GM18526 (cell line): Measurements from ENCODE around the gene PTPRZ1.

Experiments
- POLR2A ChIP-seq: IDR thresholded peaks from 3 replicates; pipeline ENCODE4 v1.6.1; 2011; ENCODE audit not compliant: insufficient read length; ENCODE audit errors: extremely low read depth

Gene PTPRZ1

DNA sequence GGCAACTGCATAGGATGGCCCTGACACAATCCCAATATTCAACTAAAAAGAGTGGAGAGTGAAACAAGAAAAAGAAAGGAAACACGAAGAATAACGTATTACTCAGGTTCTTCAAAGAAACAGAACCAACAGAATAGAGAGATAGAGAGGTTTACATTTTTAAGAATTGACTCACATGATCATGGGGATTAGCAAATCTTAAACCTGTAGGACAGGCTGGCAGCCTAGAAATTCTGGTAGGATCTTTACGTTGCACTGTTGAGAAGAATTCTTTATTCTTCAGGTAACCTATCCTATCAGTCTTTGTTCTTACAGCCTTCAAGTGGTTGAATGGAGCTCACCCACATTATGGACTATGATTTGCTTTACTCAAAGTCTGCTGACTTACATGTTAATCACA is 167.2 kb downstream of the PTPRZ1 start:
- no peak for TF ChIP-seq POLR2A

DNA sequence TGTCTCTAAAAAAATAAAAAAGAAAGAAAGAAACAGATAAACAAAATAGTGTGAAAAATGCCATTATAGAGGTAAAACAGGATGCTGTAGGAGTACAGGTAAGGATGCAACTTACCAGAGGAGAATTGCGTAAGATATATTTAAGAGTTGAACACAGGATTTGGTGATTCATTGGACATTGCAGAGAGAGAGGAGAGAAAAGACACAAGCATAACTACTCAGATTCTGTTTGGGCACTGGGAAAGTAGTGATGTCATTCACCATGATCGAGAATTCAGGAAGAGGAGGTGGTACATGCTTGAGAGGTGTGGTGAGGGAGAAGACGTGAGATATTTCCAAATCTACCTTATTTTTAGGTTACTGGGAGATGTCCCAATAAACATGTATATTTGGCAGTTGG is 173.4 kb downstream of the PTPRZ1 start:
- TF ChIP-seq POLR2A = no peak

DNA sequence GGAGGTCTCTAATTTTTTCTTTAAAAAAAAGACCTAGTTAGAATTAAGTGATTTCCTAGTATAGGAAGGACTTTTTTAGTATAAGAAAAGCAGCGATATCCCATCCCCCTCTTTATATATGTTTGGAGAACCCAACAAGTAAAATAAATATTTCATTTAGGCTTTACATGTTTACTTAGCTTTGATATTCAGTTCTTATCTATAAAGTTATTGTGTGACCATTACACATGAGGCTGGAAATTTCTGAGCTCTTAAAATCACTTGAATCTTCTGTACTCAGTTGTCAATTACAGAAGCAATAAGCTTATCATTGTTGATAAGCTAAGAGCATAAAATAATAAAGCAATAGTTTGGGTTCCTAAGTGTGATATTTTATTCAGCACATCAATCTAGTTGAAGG is 181.4 kb downstream of the PTPRZ1 start:
- TF ChIP-seq POLR2A = no peak

DNA sequence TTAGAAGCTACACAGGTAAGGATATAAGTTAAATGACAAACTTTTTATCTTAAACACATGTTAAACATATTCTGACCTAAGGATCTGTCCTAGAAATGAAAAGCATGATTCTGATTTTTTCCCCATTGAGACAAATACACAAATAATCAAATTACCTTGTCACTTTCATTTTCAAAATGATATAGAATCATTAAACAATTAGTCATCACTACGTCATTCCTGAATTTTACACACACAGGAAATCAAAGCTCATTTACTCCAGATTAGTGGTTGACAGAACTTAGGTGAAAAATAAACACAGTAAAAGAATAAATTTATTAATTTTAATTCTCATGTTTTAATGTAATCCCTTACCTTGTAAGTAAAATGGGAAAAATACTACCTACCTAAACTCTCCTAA is 182.1 kb downstream of the PTPRZ1 start:
- no peak for TF ChIP-seq POLR2A

DNA sequence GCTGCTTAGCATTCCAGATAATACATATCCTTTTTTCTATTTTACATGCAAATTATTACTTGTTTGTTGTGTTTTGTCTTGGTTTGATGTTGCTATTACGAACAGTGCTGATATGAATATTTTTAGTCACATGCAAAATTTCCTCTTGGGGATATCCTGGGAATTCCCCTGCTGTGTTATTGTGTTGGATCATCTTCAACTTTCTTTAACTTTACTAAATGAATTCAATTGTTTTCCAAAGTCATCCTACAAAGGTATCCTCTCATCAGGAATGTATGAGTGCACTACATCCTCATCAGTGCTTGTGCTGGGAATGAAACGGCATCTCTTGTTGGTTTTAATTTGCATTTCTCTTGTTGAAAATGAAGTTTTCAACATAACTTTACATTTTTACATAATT is 184.0 kb downstream of the PTPRZ1 start:
- TF ChIP-seq POLR2A = no peak

GRCh38 chr7:122059542-122059941 is 186.6 kb downstream of the PTPRZ1 start:
- no peak for TF ChIP-seq POLR2A

DNA sequence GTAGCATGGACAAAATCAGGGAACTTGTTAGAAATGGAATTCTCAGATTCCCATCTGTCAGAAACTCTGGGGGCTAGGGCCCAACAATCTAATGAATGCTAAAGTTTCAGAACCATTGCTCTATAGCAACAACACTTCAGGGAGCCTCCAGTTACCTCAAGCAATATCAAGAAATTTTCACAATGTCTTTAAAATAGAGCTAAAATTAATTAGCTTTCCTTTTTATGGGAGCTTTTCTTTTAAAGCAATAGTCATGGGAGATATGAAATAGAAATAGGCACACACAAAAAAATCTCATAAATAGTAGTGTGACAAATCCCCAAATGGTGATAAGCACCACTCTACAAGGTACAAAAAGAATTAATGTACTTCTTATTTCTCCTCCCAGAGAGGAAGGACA is 190.2 kb downstream of the PTPRZ1 start:
- TF ChIP-seq POLR2A = no peak

DNA sequence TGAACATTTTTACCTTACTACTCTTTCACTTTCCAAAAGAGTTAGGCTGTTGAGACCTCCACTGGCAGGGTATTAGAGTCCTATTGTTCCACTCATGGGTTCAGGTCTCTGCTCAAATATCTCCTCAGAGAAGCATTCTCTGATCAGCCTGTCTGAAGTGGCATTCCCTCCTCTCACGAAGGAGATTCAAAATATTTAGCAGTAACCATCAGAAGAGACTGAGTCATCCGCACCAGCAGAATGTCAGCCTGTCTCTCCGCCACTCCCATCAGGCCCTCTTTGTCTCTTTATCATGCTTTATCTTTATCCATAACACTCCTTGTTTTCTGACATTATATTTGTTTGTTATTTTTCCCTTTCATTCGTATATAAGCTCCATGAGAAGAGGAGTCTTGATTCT is 192.0 kb downstream of the PTPRZ1 start:
- TF ChIP-seq POLR2A = no peak

DNA sequence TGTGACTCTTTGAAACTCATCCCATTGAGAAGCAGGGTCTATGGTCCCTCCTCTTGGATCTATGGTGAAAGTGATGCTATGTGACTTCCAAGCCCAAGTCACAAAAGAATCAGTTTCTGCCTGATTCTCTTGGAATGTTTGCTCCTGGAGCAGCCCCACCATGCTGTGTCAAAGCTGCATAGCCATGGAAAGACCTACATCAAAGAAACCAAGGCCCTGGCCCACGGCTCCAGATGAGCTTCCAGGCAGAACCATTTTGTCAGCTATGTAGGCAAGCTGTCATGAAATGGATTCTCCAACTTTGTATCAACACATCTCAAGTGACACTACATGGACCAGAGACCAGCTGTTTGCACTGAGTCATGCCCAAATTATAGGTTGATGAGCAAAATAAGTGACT is 194.1 kb downstream of the PTPRZ1 start:
- no peak for TF ChIP-seq POLR2A

DNA sequence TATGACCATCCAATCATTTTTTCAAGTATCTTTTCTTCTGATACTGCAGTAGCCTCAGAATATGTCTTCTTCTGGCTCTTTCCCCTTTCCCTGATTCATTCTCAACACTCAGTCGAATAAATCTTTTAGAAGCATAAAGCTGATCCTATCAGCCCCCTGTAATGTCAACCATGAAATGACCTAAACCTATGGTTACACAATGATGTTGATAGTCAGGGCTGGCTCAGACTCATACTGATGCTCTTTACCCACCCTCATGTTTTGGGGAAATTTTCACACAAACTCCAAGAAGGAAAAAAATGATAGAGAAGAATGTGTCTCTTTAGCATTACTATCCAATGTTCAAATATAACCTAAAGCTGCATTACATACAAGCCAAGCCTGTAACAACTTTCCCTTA is 195.1 kb downstream of the PTPRZ1 start:
- no peak for TF ChIP-seq POLR2A

GRCh38 chr7:122068999-122069398 is 196.0 kb downstream of the PTPRZ1 start:
- no peak for TF ChIP-seq POLR2A

DNA sequence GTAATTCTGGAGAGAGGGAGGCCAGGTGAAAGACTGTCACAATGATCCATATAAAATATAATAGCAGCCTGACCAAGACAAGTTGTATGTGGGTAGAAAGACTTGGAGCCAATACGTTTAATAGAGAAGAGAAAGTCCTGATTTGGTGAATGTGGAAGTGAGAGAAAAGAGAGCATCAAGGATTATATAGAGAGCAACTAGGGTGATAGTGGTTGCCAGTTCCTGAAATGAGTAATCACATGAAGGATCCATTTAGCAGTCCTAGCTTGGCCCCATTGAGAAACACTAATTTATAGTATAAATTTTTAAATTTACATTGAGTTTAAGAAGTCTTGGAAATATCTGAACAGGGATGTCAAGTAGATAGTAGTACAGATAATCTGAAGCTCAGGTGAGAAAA is 197.1 kb downstream of the PTPRZ1 start:
- no peak for TF ChIP-seq POLR2A

- TF ChIP-seq POLR2A = no peak
Measured at GRCh38 chr7:122070834-122071233, 197.9 kb downstream of the PTPRZ1 start.

DNA sequence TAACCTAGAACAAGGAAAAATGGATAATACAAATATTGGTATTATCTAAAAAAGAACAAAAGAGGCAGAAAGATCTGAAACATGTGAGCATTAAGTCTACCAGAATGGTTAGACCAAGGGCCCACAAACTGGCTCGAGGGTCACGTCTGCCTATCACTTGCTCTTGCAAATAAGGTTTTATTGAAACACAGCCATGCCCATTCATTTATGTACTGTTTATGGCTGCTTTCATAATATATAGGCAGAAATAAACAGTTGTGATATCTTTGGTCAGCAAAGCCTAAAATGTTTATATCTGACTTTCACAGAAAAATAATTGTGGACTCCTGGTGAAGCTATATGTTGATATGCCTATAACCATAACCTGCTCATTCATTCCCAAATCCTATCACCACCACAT is 199.3 kb downstream of the PTPRZ1 start:
- no peak for TF ChIP-seq POLR2A

DNA sequence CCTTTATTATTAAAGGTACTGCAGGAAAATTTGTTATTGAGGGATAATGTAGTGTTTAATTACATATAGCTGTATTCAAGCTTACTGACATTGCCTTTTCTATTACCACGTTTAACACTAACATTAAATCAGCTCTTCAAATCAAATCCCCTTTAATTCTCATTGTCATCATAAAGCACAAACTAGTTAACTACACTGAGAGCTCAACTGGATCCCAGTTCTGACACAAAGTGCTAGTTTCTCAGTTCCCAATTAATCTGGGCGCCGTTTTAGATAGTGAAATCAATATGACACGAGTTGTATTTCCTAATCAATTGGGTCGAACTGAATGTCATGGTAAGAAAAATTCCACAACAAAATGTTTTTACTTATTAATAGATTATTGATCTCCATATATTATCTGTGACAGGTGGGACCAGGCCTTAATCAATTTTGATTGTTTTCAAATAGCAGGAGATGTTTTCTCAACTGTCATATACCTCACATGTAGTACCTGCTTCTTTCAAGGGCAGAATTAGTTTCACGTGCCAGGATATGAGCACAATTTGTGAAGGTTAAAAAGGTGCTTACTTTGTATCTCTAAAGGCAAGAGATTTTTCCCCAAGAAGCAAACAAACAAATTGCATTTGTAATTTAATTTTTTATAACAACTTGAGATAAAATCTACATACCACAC is 200.1 kb downstream of the PTPRZ1 start:
- TF ChIP-seq POLR2A = no peak

DNA sequence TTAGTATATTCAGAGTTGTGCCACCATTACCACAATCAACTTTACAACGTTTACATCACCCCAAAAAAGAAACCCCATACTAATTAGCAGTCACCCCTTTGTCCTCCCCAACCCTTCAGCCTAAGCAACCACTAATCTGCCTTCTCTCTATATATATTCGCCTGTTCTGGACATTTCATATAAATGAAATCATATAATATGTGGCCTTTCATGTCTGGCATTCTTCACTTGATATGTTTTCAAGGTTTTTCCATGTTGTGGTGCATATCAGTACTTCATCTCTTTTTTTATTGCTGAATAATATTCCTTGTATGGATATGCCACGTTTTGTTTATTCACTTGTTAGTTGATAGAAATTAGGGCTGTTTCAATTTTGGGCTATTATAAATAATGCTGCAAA is 200.7 kb downstream of the PTPRZ1 start:
- no peak for TF ChIP-seq POLR2A

GRCh38 chr7:122082160-122082559 is 209.2 kb downstream of the PTPRZ1 start:
- no peak for TF ChIP-seq POLR2A
